Nephron (organoid): ENCODE data around the gene KRTAP21-1.

ENCODE experiments used
- H3K27ac Mint-ChIP-seq, 3 experiments: 2 replicates each; pipeline ENCODE4 v1.8.0; 2020; ENCODE audit warnings: mixed read lengths in 3 of 3, mild to moderate bottlenecking in 2 of 3, moderate library complexity in 1 of 3
- H3K27me3 Mint-ChIP-seq: 2 replicates; pipeline ENCODE4 v1.8.0; 2021; ENCODE audit warnings: low read depth, mild to moderate bottlenecking, moderate library complexity, mixed read lengths
- H3K36me3 Mint-ChIP-seq: 2 replicates; pipeline ENCODE4 v1.8.0; 2020; ENCODE audit warnings: low read depth, mixed read lengths
- H3K4me1 Mint-ChIP-seq: 2 replicates; pipeline ENCODE4 v1.8.0; 2020; ENCODE audit warnings: mixed read lengths
- H3K4me3 Mint-ChIP-seq, 3 experiments: 2 replicates each; pipeline ENCODE4 v1.8.0; 2020; ENCODE audit warnings: mild to moderate bottlenecking in 3 of 3, mixed read lengths in 3 of 3, moderate library complexity in 2 of 3
- H3K9me3 Mint-ChIP-seq: 2 replicates; pipeline ENCODE4 v1.8.0; 2020; ENCODE audit warnings: mixed read lengths
- CTCF ChIP-seq, 3 experiments: fragments of 200-600 bp; sonication (generic); IDR thresholded peaks; one replicate each; pipeline ENCODE4 v1.5.0; 2021; ENCODE audit warnings: antibody characterized with exemption in 3 of 3; ENCODE audit not compliant: unreplicated experiment in 3 of 3

Gene KRTAP21-1

GRCh38 chr21:30758306-30758705, 3.1 kb upstream of the KRTAP21-1 start:
- TF ChIP-seq CTCF (IDR thresholded peaks at IDR 0.05; ENCODE audit: unreplicated experiment in 3 of 3): no peak
- H3K4me1 Mint-ChIP-seq: peaks cover 15% of the 10 kb centered on the region
- no peaks in the 10 kb centered on the region for H3K36me3 Mint-ChIP-seq
- H3K27me3 Mint-ChIP-seq: no peaks in the 10 kb centered on the region
- H3K4me3 Mint-ChIP-seq: no peak overlapping the region
- no peak overlapping the region for H3K27ac Mint-ChIP-seq
- H3K9me3 Mint-ChIP-seq: no peaks in the 10 kb centered on the region

GRCh38 chr21:30747159-30747558, 8.1 kb downstream of the KRTAP21-1 start, which contains the start of gene KRTAP21-2:
TSS of gene KRTAP21-2 (minus strand) at chr21:30747259. CDS start at chr21:30747202, 57 bp downstream.
- TF ChIP-seq CTCF (IDR thresholded peaks at IDR 0.05; ENCODE audit: unreplicated experiment in 3 of 3): no peak
- Mint-ChIP-seq H3K27ac (no peak within 1 kb of the TSS), H3K27me3 (no peaks in the 10 kb centered on the region), H3K4me1 (no peaks in the 10 kb centered on the region), H3K36me3 (no peaks in the 10 kb centered on the region), H3K9me3 (no peaks in the 10 kb centered on the region), H3K4me3 (no peak within 1 kb of the TSS)

GRCh38 chr21:30740462-30740861, 14.8 kb downstream of the KRTAP21-1 start:
- Mint-ChIP-seq H3K4me3 (no peak overlapping the region), H3K36me3 (no peaks in the 10 kb centered on the region), H3K4me1 (no peaks in the 10 kb centered on the region), H3K9me3 (no peaks in the 10 kb centered on the region), H3K27ac (no peak overlapping the region), H3K27me3 (no peaks in the 10 kb centered on the region)
- TF ChIP-seq CTCF (IDR thresholded peaks at IDR 0.05; ENCODE audit: unreplicated experiment in 3 of 3): no peak

DNA sequence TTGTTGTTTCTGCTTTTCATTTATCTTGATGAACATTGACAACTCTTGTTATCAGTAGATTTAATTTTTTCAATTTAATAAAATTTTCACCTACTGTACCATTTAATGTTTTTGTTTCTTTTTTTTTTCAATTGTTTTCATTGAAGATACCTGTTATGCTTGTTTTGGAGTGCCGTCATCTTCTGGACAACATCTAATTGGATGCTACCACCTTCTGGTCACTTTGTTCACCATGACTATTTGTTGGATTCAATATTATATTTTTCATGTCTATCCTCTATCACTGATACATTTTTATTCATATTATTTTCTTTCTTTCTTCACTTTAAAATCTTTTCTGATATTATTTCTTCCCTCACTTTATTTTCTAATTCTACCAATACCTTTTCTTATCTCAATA, 22.2 kb downstream of the KRTAP21-1 start:
- no peak overlapping the region for H3K27ac Mint-ChIP-seq
- H3K4me3 Mint-ChIP-seq: no peak overlapping the region
- no peaks in the 10 kb centered on the region for H3K9me3 Mint-ChIP-seq
- no peaks in the 10 kb centered on the region for H3K36me3 Mint-ChIP-seq
- H3K4me1 Mint-ChIP-seq: no peaks in the 10 kb centered on the region
- H3K27me3 Mint-ChIP-seq: no peaks in the 10 kb centered on the region
- no peak for TF ChIP-seq CTCF (IDR thresholded peaks at IDR 0.05; ENCODE audit: unreplicated experiment in 3 of 3)

DNA sequence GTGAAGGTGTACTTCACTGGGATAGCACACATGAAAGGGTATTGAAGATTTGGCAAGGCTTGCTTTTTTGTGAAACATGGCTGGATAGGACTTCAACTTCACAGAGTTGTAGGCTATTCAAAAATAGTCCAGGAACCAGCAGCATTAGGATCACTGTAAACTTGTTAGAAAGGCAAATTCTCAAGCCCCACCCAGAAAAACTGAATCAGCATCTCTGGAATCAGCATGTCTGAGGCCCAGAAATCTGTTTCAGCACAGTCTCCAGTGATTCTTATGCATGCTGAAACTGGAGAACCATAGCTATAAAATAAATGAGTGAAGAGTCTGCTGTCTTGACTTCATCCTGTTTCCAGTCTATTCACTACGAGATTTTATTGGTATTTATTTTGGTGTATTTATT, 28.5 kb downstream of the KRTAP21-1 start:
- Mint-ChIP-seq H3K27me3 (no peaks in the 10 kb centered on the region), H3K36me3 (no peaks in the 10 kb centered on the region), H3K4me3 (no peak overlapping the region), H3K4me1 (no peaks in the 10 kb centered on the region), H3K27ac (no peak overlapping the region), H3K9me3 (peaks cover 6% of the 10 kb centered on the region)
- TF ChIP-seq CTCF (IDR thresholded peaks at IDR 0.05; ENCODE audit: unreplicated experiment in 3 of 3): no peak

DNA sequence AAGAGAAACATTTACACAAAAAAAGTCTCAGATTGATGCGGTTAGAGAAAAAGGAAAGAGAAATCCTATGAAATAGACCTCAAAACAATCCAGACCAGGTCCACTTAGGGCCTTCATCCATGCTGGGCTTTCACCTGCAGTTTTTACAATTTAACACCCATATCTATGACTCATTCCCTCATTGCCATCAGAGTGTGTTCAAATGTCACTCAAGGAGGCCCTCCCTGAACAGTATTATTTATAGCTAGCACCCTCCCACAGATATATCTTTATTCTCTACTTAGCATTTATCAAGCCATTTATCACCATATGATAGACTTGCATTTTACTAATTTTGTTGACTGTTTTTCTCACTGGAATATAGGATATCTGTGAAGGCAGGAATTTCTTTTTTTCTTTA, 35.8 kb downstream of the KRTAP21-1 start:
- Mint-ChIP-seq H3K27ac (no peak overlapping the region), H3K4me1 (no peaks in the 10 kb centered on the region), H3K27me3 (no peaks in the 10 kb centered on the region), H3K36me3 (no peaks in the 10 kb centered on the region), H3K4me3 (no peak overlapping the region), H3K9me3 (no peaks in the 10 kb centered on the region)
- no peak for TF ChIP-seq CTCF (IDR thresholded peaks at IDR 0.05; ENCODE audit: unreplicated experiment in 3 of 3)
